DMS53 treated with DMSO at 0.1 percent for 48 hours (cell line): ENCODE results near the gene GSK3B.

Experiments
- DNase-seq: peaks from one replicate; lab custom pipeline; 2025; ENCODE audit not compliant: unreplicated experiment; lab: John Stamatoyannopoulos, UW

GSK3B gene

DNA sequence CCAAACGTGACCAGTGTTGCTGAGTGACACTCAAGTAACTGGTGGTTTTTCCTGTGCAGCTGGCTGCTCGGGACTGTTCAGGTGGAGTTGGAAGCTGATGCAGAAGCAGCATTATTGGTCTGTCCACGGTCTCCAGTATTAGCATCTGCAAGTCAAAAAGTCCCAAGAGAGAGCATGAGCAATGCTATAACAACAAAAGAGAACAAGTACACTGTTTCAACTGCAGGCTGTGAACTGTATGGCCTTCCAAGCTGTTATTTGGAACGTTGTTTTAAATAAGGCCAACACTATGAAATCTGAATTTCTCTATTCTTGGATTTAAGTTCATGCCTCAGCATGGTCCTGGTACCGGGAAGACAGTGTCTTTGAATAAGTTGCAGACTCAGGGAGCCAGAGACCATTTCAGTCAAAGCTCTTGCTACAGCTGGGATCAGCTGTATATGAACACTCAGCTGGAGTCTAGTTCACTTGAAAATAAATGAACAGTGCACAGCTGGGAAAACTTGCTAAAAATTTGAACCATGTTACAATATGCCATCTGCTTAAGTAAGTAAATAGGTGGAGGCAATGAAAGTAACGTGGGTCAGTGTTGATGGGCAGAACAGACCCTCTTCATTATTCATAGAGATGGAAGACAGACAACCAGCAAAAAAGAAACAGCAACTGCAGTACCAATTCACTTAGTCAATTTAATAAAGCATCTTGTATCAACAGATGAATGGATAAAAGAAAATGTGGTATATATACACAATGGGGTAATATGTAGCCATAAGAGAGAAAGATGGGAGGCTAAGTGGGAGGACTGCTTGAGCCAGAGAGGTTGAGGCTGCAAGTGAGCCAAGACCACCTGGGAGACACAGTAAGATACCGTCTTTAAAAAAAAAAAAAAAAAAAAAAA, 267.3 kb downstream of the GSK3B start:
- DNase-seq, result no peak

- no peak for DNase-seq
Observed at GRCh38 chr3:119825820-119826219, 268.4 kb downstream of the GSK3B start.

- DNase-seq, result no peak
Observed at GRCh38 chr3:119819806-119820205, 274.4 kb downstream of the GSK3B start.

GRCh38 chr3:119818937-119819336, 275.3 kb downstream of the GSK3B start:
- no peak for DNase-seq

DNA sequence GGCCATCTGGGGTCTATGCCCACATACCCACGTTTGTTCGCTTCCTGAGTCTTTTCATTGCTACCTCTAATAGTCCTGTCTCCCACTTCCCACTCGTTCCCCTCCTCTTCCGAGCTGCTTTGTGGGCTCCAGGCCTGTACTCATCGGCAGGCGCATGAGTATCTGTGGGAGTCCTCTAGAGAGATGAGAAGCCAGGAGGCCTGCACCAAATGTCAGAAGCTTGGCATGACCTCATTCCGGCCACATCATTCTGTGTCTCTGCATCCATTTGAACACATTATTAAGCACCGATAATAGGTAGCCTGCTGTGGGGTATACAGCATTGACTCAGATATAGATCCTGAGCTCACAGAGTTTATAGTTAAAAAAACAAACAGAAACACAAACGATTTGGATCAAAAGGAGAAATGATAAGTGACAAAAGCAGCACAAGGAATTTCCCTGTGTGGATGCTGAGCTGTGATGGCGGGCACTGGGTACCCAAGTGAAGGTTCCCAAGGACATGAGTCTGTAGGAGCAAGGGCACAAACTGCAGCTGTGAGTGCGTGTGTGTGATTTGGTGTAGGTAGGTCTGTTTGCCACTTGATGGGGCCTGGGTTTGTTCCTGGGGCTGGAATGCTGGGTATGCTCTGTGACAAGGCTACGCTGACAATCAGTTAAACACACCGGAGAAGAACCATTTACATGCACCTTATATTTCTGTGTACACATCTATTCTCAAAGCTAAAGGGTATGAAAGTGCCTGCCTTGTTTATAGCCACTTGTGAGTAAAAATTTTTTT, 276.5 kb downstream of the GSK3B start:
- no peak for DNase-seq

- DNase-seq, result no peak
Observed at GRCh38 chr3:119817071-119817470, 277.2 kb downstream of the GSK3B start.

- no peak for DNase-seq
Observed at GRCh38 chr3:119815716-119816115, 278.5 kb downstream of the GSK3B start.

- DNase-seq, result no peak
Observed at GRCh38 chr3:119812491-119813058, 281.7 kb downstream of the GSK3B start.

- peak; percentile 7 for DNase-seq
Observed at GRCh38 chr3:119810018-119810435, 284.2 kb downstream of the GSK3B start.

DNA sequence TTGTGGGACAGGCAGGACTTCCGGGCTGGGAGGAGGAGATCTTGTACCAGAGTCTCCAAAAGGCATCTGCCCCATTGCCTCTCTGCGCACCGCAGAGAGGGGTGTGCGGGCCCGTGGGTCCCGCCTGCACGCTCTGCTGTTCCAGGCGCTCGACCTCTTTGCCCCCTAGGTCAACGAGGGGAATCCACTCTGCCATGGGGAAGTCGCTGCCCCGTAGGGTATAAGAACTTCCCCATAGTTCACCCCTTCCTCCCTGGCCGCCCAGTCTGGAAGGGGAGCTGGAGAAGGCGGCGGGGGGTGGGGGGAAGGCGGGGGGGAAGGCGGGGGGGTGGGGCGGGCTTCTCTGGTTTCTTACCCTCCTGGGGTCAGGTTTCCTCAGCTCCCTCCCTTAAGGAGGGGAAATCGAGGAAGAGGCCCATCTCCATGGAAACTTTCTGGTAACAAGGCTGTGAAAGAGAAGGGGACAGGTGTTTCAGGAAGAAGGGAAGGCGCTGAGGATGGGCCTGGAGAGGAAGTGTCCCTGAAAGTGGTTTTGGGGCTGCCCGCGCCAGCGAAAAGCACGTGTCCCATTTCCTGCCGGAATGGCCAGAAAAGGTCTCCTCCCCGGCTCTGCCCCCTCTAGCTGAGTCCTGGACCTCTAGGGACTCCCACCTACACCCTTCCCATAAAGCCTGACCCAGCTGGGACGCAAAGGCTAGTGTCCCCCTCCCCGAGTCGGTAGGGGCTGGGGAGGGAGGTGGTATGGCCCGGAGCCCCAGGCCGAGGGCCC, 284.8 kb downstream of the GSK3B start:
- DNase-seq, result no peak

DNA sequence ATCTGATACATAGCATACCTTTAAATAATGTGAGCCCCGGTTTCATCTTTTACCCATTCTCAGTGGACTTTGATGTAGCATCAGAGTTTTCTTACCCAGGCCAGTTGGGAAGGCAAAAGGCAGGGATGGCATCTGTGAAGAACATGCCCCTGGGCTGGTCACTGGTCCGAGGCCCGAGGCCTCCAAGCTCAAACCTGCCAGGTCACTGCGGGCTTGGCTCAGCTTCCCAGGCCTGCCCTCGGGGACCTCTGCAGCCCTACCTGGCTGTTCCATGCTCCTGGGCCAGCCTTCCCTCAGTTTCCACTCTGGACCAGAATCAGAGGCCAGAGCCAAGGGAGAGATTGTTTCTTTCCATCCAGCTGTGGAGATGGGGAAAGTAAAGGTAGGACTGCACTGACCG, 285.4 kb downstream of the GSK3B start:
- no peak for DNase-seq

DNA sequence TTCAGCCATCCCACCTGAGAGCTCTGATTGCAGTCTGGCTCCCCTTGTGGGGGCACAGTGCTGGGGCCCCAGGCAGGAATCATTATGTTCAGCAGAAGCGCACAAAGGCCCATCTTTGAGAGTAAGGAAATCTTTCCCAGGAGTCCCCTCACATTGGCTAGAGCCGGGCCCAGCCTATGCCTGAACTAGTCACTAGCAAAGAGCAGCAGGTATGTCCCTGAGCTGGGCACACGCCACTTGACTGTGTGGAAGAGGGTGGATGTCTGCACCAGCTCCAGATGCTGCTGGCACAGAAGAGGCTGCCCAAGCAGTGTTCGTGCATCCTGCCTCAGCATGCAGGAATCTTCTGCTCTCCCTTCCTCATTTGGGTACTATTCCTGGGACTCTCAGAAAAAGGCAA, 286.0 kb downstream of the GSK3B start:
- DNase-seq, result no peak

DNA sequence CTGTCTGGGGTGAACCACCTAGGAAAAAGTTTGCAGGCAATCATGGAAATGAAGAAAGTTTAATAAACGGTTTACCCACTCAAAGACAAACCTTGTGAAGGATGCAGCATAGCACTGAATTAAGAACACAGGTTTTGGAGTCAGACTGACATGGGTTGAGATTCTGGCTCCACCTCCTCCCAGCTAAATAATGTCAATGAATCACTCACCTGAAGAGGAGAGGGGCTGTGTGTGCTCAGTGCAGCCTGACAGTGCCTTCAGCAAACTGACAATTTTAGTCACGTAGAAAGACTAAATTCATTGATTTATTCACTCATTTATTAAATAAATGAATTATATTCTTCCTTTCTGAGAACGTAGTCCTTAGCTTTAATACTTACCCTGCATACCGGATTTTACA, 293.4 kb downstream of the GSK3B start:
- DNase-seq, result no peak

- no peak for DNase-seq
Observed at GRCh38 chr3:119796785-119797184, 297.5 kb downstream of the GSK3B start.

DNA sequence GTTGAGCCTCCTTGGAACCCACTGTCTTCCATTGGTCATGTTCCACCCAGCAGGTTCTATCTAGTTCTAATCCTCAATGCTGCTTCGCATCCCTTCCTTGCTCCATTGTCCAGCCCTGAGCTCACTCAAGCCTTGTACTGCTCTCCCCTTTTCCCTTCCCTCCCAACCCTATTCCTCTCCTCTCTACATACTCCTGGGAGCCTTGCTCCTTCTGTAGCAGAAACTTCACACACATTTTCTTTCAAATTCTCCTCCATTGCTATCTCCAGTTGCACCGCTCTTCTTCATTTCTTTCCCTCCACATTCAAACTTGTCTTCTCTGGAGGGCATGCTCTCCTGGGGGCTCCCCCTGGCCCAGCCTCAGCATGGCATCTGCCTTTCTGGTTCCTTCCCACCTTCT, 297.9 kb downstream of the GSK3B start:
- DNase-seq, result no peak

DNA sequence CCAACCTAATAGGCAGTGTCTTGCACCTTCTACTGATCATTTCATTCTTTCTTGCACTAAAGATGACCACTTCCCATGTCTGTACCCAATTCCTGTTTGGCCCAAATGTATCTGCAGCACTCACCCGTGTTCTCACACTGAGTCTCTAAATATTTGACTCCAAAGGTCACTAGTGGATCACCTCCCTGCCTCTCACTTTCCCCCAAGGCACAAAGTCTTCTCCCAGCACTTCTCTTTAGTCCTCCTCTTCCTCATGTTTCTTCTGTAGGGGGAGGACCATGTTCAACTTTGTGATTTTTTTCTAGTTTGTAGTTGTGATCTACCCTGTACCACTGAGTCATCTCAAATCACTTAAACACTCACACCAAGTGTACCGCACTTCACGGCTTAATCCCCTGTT, 298.4 kb downstream of the GSK3B start:
- no peak for DNase-seq

DNA sequence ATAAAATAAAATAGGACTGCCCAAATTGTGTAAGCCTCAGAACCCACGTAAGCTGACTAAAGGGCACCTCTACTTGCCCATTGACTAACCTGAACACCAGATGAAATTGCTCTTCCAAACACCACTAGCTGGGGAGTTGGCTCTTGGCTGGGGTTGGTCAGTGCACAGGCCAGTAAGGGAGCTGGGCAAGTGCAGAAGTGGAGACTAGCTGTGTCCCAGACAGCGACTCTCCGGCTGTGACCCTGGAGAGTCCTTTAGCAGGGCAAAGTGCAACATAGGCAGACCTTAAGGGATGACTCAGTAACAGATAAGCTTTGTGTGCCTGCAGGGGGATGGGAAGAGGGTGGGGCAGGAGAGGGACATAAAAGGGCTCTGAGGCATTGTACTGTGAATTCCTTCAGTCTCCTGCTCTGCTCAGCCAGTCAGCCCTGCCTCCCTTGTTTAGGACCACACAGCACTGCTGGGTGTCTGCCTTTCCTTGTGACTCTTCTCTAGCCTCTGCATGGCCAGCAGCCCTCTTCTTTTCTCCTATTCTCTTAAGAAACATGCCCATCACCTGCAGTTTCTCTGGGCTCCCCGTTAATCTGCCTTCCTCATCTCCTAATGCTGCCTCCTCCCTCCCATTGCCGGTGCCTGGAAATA, 299.2 kb downstream of the GSK3B start:
- DNase-seq, result peak; percentile 39

DNA sequence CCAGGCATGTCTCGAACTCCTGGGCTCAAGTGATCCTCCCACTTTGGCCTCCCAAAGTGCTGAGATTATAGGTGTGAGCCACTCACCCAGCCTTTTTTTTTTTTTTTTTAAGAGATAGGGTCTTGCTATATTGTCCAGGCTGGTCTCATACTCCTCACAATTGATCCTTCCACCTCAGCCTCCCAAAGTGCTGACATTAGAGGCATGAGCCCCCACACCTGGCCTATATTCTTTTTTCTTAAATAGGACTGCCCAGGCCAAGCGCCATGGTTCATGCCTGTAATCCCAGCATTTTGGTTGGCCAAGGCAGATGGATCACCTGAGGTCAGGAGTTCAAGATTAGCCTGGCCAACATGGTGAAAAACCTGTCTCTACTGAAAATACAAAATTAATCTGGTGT, 299.8 kb downstream of the GSK3B start:
- DNase-seq, result no peak

DNA sequence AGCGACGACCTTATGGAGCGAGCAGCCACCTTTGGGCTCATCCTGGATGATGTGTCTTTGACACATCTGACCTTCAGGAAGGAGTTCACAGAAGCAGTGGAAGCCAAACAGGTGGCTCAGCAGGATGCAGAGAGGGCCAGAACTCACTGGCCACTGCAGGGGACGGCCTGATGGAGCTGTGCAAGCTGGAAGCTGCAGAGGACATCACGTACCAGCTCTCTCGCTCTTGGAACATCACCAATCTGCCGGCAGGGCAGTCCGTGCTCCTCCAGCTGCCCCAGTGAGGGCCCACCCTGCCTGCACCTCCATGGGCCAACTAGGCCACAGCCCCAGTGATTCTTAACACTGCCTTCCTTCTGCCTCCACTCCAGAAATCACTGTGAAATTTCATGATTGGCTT, 302.0 kb downstream of the GSK3B start:
- DNase-seq, result no peak

- no peak for DNase-seq
Observed at GRCh38 chr3:119790369-119790768, 303.9 kb downstream of the GSK3B start.

DNA sequence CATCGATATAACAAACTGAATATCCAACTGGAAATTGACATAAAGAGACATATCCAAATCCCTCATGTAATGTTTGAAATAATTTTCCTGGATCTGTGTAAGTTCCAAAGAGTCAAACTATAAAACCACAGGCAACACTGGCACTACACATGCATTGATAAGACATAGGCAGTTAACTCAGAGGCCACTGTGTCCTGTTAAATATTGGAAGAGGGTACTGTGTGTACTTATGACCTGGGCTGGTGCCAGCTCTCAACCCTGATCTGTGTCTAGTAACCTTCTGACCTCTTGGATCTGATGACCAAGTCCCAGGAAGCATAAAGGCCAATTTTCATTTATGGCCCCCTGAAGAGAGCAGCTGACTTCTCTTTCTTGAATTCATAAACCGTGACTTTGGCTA, 307.8 kb downstream of the GSK3B start:
- no peak for DNase-seq
